Erythroblast (primary cell): Measurements from ENCODE around the gene RGS16.

Experiments
- DNase-seq, 2 experiments: peaks; one replicate each; lab custom pipeline; 2025; lab: John Stamatoyannopoulos, UW
- GATA1 ChIP-seq: IDR thresholded peaks from 2 replicates; pipeline ENCODE4 v1.6.1; 2011; ENCODE audit warnings: low read depth, mild to moderate bottlenecking, control low read depth, low read length, moderate library complexity
- POLR2A ChIP-seq: IDR thresholded peaks from 2 replicates; pipeline ENCODE4 v1.6.1; 2011; ENCODE audit warnings: mild to moderate bottlenecking, low read length

Gene RGS16

DNA sequence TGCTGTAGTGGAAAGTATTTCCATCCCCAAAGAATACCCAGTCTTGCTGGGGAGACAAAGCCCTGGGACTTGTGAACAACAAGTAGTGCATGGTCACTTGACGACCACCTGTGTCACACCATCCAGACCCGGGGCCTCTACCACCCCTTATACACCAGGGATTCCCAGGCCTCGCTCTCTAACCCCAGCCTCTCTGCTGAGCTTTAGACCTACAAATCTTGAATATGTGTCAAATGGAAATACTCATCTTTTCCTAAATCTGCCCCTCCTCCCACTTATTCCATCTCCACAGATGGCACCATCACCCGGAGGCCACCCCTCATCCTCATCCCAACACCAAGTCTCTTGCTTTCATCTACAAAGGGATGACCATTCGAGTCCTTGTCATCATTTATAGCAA is 14.3 kb downstream of the RGS16 start:
- no peak for DNase-seq
- no peak for TF ChIP-seq GATA1
- no peak for TF ChIP-seq POLR2A

DNA sequence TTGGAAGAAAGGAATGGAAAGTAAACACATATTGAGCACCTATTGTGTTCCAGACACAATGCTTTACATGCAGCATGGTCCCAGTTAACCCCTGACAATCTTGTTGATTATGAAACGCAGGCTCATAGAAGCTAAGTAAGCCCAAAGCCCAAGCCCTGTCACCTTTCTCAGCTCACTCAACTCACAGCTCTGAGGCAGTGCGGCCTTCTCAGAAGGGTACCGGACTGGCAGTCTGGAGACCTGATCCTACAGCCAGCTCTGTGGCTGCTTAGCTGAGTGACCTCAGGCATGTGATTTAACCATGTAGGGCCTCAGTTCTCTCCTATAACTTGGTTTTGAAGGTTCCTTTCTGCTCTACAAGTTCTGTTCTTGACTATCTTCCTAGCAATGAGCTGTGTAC is 14.7 kb downstream of the RGS16 start:
- no peak for DNase-seq
- TF ChIP-seq GATA1 (no peak), POLR2A (no peak)

DNA sequence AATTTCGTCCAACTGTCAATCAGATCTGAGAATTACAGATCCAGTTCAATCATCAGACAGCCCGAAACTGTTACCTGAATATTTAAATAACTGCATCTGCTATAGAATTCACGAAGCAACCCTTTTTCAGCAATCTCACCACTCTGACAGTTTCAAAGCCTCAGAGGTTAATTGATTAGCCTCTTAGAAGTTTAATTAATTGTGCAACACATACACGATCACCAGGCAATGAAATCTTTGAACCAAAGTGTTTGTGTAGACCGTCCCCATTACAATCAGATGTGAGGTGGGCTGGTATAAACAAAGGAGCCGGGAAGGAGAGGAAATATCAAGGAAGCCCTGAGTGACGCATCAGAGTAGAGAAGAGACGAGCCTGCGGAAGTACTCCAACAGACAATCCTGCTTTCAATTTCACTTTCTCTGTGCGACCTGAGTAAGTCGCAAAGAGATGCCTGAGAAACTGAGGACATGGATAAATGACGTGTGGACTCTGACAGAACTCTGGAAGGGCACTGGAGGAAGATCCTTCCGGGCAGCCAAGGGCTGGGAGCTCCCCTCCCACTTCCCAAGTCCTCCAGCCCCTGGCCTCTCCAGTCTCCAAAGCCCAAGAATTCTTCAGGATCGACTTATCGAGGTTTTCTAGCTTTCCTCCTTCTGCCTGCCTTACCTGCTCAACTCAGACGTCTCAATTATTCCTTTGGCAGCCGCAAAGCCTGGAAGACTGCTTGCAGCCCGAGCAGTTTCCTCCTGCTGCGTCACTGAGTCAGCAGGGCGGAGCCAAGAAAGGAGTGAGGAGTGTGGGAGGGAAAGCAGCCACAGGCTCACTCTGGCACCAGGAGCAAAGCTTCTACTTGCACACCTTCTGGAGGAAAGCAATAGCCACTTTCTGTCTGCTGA is 15.4 kb downstream of the RGS16 start, which contains the start of gene RNASEL:
TSS of gene RNASEL (minus strand) at position 757 of the 897 bp plus-strand sequence. CDS start 2,450 bp downstream, outside the sequence.
- TF ChIP-seq GATA1 (no peak), POLR2A (peak; percentile 75)
- DNase-seq, result peak; percentile 71 to 81

DNA sequence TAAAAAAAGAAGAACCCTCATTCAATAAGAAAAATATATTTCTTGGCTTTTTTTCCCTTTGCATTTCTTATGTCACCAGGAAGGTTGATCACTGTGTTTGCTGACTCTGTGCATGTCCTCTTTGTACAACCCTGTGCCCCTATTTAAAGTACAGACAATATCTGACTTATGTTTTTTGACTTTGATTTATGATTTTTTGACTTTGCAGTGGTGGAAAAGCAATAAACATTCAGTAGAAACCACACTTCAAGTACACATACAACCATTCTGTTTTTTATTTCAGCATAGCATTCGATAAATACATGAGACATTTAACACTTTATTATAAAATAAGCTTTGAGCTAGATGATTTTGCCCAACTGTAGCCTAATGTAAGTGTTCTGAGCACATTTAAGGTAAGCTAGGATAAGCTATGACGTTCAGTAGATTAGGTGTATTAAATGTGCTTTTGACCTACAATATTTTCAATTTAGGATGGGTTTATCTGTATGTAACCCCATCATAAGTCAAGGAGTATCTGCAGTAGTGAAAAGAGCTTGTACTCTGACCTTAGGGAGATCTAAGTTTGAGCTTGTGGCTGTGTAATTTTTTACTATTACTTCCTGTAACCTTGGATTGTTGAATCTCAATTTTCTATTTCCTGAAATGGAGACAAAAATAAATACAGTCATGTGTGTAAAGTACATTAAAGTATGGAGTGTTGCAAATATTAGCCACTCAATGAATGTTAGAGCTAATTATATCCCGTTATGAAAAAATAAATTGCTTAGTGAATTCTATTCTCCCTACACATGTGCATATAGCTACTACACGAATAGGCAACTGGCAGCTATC is 16.3 kb downstream of the RGS16 start:
- no peak for TF ChIP-seq POLR2A
- TF ChIP-seq GATA1, result no peak
- DNase-seq, result no peak

DNA sequence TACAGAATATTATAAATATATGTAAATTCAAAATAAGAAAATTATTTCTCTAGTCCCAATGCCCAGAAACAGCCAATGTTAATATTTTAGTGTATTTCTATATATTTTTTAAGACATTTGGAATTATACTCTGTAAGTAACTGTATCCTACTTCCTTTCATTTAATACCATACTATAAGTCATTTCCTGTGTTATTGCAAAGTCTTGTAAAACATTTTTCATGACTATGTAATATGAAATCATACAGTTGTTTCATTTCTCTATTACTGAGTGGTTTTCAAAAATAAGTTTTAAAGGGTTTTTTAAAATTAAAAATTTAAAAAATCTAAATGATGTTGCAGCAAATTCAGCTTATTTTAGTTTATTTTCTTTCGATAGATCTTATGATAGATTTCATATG is 17.1 kb downstream of the RGS16 start:
- no peak for DNase-seq
- TF ChIP-seq POLR2A (no peak), GATA1 (no peak)

DNA sequence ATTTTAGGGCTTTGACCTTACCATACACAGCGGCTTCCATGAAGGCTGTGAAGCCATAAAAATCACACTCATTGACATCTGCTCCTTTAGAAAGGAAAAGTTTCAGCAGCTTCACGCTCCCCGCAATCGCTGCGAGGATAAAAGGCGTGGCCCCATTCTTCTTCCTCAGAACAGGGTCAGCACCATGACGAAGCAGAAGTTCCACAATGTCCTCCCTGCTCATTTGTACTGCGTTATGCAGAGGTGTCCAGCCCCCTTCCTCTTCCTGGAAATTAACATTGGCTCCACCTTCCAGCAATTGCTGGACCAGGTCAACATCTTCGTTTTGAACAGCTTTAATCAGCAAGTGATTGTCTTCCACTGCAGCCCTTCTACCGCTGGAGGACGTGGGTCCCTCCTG is 17.8 kb downstream of the RGS16 start:
- TF ChIP-seq GATA1 (no peak), POLR2A (no peak)
- DNase-seq, result no peak

DNA sequence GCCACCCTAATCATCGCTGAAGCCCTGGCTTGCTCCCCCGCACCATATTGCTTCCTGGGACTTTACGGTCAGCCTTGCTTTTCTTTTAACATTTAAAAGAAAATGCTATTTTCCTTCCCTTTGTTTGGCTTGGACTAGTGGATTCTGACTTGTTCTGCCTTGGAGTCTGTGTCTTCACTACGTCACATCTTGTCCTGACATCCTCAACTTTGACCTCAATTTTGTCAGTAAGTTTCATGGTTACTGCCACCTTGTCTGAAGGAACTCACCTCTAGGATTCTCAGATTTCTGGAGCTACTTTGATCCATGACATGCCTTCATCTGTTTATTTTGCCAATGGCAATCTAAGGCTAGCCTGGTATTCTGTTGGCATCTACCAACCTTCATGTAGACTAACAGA is 19.4 kb downstream of the RGS16 start:
- no peak for DNase-seq
- TF ChIP-seq GATA1 (no peak), POLR2A (no peak)

DNA sequence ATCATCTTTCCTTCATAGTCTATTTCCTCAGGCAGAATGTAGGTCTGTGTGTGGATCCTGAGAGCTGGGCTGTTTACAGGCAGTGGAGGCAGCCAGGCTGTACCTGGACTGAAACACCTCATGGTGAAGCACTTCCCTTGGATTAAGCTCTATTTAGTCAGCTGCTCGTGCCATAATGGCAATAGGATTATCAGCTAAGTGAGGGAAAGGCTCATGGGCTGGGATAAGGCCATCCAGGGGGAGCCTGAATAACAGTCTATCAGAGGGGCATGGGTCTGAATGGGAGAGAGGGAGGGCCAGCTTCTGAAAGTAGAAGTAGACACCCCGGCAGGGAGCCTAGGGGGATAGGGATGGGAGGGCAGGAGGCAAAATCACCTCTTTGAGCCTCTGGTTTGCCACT is 23.5 kb downstream of the RGS16 start:
- DNase-seq, result no peak
- TF ChIP-seq POLR2A, result no peak
- no peak for TF ChIP-seq GATA1

DNA sequence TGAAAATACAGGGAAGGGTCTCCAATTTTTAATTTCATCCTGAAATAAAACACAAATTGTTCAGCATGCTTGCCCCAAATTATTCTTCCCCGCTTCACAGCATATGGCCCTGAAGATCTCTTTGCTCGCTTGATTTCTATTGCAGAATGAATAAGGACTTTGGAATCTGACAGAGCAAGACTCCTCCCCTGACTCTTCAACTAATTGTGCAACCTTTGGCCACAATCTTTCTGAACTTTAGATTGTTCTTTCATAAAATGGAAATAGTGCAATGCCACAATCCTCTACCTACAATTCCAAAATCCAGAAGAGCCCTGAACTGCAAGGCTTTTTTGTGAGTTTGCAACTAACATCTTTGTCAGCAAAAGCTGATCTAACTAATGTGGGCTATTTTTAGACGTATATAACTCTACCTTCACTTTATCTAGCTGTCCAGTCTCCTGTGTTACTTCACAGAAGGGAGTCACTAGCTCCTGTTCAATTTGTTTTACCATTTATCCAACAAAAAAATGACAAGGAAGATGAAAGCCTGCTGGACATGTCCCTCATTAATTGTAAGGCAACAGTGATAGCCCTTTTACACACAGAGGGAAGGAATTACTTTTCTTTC is 28.5 kb downstream of the RGS16 start:
- no peak for DNase-seq
- TF ChIP-seq POLR2A (no peak), GATA1 (no peak)

DNA sequence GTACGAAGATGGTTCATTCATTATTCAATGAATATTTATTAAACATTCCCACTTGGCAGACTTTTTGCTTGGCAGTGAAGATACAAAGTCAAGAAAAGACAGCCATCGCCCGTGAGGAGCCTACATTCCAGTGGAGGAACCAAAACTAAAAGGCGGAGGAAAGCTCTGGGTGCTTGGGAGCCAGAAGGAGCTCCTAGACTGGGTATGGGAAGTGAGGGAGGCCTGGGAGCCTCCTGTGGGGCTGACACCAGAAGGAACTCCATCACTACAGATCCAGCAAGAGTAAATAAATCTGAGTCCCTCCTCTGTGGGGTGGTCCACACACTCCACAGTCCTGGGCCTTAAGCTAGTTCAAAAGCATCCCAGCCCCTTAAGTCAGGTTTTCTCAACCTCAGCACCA is 30.0 kb downstream of the RGS16 start:
- DNase-seq, result no peak
- no peak for TF ChIP-seq POLR2A
- TF ChIP-seq GATA1, result no peak

DNA sequence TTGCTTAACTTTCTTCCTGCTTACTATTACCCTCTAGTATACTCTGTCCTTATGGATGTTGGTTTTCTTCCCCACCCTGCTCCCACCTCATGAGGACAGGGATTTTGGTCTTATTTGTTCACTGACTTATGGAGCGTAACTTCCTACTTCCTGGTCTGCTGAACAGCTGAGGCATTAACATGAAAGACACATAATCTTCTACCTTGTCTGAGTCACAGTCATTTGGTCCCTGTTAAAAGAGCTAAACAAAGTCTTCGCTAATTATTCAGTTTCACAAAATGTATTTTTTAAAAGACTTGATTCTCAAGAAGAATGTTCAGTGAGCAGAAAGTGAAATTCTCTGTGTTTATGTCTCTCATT is 33.6 kb downstream of the RGS16 start:
- no peak for DNase-seq
- TF ChIP-seq GATA1, result no peak
- TF ChIP-seq POLR2A, result no peak

DNA sequence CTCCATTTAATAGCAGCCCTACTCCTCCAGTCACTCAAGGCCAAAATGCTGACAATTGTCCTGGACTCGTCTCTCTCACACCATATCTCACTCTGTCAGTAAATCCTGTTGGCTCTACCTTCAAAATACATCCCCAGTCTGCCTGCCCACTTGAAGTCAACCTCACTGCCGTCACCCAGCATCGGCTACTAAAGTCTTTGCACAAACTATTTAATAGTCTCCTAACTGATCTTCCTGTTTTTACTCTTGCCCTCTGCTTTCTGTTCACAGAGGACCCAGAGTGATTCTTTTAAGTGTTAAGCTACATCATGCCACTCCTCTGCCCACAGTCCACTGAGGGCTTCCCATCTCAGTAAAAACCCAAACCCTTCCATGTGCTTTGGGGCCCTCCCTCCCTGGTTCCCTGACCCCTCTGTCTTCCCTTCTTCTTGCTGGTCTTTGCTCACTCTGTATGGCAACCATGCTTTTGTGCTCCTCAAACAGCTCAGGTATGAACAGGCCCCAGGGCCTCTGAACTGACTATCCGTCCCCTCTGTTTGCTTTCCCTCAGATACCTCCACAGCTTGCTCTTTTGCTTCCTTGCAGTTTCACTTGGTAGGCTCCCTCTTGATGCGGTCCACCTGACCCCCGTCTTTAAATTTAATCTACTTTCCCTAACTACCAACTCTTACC is 34.1 kb downstream of the RGS16 start:
- no peak for DNase-seq
- no peak for TF ChIP-seq GATA1
- no peak for TF ChIP-seq POLR2A

DNA sequence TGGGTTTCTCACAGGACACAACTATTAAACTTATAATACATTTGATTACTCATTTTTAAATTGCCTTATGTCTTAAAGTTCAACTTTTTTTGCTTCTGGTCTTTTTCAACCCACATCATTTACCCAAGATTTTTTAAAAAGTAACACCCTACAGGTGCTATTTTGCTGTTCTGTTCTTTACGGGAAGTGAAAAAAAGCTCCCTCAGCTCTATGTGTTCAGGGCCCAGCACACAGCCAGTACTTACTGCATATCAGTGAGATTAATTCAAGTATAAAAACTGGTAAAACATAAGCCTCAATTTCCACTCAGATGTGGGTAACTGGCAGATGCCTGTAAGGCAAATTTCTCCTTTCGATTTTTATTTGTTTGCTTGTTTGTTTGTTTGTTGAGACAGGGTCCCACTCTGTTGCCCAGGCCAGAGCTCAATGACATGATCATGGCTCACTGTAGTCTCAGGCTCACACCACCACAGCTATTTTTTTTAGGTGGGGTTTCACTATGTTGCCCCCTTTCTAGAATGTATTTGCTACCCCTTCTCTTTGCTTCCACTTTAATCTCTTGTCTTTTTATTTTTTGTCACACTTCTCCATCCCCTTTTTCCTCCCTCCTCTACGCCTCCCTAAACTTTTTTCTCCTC is 35.4 kb downstream of the RGS16 start:
- TF ChIP-seq GATA1, result no peak
- TF ChIP-seq POLR2A, result no peak

More for the DNA sequence above, 35.4 kb downstream of the RGS16 start:
- no peak for DNase-seq
